Measurements from ENCODE around the gene HSD3B2. TPM values are rescaled to one million over a fixed set of nuclear protein-coding genes. Genes with fewer than 3 reads are reported as not detected.
A peak's percentile ranks its signal among the peaks of the same experiment; 100 is the strongest.

The HSD3B2 gene
- total RNA-seq, 1 donor, result not detected

- TF ChIP-seq CTCF (IDR thresholded peaks at IDR 0.05; ENCODE audit: insufficient read depth, low read length), result no peak
- H3K4me3 ChIP-seq (ENCODE audit: low read depth, low read length), result no peak overlapping the region
- DNase-seq (ENCODE audit: low read depth), result no peak
These were observed 32.6 kb downstream of the HSD3B2 start for GRCh38 chr1:119447344-119448126.

DNA sequence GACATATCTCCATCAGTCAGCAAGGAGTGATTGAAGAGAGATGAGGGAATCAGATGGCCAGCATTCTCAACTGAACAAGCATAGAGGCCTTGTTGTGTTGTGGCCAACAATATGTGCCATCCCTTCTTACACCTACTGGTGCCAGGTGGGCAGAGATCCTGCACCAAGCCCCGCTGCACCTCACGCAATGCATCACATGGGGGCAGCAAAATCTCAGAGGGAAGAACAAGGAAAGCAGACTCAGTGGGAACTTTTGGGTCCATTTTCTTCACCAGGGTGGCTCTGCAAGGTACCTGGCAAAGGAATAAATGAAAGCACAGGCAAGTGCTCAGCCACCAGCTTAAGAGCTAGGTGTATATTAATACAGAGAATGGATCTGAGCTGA is 33.2 kb downstream of the HSD3B2 start:
- H3K4me3 ChIP-seq (ENCODE audit: low read depth, low read length), result no peak overlapping the region
- TF ChIP-seq CTCF (IDR thresholded peaks at IDR 0.05; ENCODE audit: insufficient read depth, low read length), result no peak
- DNase-seq (ENCODE audit: low read depth), result no peak

DNA sequence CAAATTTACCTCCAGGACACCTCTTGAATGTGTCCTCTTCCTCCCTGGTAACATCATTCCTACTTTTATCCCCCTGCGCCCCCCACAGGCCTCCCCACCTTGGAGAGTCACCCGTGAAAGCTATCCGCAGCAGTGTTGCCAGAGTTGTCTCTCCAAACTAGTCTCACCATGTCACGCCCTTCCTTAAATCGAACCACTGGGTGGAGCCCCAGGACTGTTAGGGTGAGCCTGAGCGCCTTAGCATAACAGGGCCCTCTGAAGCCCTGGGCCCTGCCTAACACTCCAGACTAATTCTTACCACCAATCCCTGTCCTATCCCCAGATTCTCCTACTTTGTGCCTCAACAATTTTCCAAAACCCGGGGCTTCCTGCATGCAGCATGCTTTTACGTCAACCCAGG is 35.0 kb downstream of the HSD3B2 start:
- no peak overlapping the region for H3K4me3 ChIP-seq (ENCODE audit: low read depth, low read length)
- no peak for DNase-seq (ENCODE audit: low read depth)
- no peak for TF ChIP-seq CTCF (IDR thresholded peaks at IDR 0.05; ENCODE audit: insufficient read depth, low read length)

GRCh38 chr1:119451158-119451557 is 36.2 kb downstream of the HSD3B2 start:
- no peak for DNase-seq (ENCODE audit: low read depth)
- no peak overlapping the region for H3K4me3 ChIP-seq (ENCODE audit: low read depth, low read length)
- no peak for TF ChIP-seq CTCF (IDR thresholded peaks at IDR 0.05; ENCODE audit: insufficient read depth, low read length)

GRCh38 chr1:119452091-119452490 is 37.1 kb downstream of the HSD3B2 start:
- no peak overlapping the region for H3K4me3 ChIP-seq (ENCODE audit: low read depth, low read length)

GRCh38 chr1:119453021-119453420 is 38.1 kb downstream of the HSD3B2 start:
- no peak overlapping the region for H3K4me3 ChIP-seq (ENCODE audit: low read depth, low read length)
- DNase-seq (ENCODE audit: low read depth), result peak; percentile 79
- TF ChIP-seq CTCF (IDR thresholded peaks at IDR 0.05; ENCODE audit: insufficient read depth, low read length), result no peak

More at GRCh38 chr1:119452091-119452490, 37.1 kb downstream of the HSD3B2 start:
- no peak for TF ChIP-seq CTCF (IDR thresholded peaks at IDR 0.05; ENCODE audit: insufficient read depth, low read length)
- DNase-seq (ENCODE audit: low read depth), result no peak

GRCh38 chr1:119462964-119463363 is 48.0 kb downstream of the HSD3B2 start:
- no peak overlapping the region for H3K4me3 ChIP-seq (ENCODE audit: low read depth, low read length)
- no peak for TF ChIP-seq CTCF (IDR thresholded peaks at IDR 0.05; ENCODE audit: insufficient read depth, low read length)
- DNase-seq (ENCODE audit: low read depth), result no peak

Data from fibroblast of the aortic adventitia (primary cell).